Measurements from ENCODE around the gene TCFL5. TPM values are rescaled to one million over a fixed set of nuclear protein-coding genes. Genes with fewer than 3 reads are reported as not detected.

TCFL5 gene
- total RNA-seq (1 to 10 TPM; 3.5 to 8.3 (median 6.5) TPM), polyA plus RNA-seq (1 to 10 TPM; 2.5 to 3.4 TPM)
- long read RNA-seq, donor 1, transcript TCFL5-202 (6 exons, 2,456 nt) = major isoform, 5 of 20 reads
- long read RNA-seq, donor 1, partial matches to known transcripts = 0 of 20 reads
- long read RNA-seq, donor 1, other reads (novel, unspliced or antisense) = 11 of 20 reads
- long read RNA-seq, donor 2, partial matches to known transcripts = 0 of 15 reads
- long read RNA-seq, donor 2, other reads (novel, unspliced or antisense) = 11 of 15 reads
- long read RNA-seq, donor 3, partial matches to known transcripts = 0 of 4 reads
- long read RNA-seq, donor 3, other reads (novel, unspliced or antisense) = 4 of 4 reads

DNA sequence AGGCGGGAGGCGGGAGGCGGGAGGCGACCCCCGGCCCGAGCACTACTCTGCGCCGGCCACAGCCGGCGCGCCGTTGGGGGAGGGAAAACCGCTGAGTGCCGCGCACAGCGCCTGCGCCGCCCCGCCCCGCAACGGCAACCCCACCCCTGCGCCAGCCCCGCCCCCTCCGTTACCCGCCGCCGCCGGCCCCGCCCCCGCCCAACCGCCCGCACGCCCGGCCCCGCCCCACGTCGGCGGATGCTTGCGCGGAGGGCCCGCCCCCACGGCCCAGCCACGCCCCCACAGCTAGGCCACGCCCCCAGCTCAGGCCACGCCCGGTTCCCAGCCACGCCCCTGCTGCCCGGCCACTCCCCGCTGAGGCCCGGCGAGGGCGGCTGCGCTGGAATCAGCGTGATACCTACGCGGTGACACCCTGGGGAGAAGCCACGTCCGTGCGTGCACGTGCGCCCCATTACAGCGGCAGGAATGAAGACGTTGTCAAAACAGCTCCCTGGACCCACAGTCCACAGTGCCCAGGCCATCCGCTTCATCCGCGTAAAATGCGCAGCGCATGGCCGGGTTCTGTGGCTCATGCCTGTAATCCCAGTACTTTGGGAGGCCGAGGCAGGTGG, at the start of gene TCFL5:
TSS of gene TCFL5 (minus strand) at position 97 of the 611 bp plus-strand sequence. CDS start 152 bp downstream, outside the sequence.
- TF ChIP-seq, protein P1, sequence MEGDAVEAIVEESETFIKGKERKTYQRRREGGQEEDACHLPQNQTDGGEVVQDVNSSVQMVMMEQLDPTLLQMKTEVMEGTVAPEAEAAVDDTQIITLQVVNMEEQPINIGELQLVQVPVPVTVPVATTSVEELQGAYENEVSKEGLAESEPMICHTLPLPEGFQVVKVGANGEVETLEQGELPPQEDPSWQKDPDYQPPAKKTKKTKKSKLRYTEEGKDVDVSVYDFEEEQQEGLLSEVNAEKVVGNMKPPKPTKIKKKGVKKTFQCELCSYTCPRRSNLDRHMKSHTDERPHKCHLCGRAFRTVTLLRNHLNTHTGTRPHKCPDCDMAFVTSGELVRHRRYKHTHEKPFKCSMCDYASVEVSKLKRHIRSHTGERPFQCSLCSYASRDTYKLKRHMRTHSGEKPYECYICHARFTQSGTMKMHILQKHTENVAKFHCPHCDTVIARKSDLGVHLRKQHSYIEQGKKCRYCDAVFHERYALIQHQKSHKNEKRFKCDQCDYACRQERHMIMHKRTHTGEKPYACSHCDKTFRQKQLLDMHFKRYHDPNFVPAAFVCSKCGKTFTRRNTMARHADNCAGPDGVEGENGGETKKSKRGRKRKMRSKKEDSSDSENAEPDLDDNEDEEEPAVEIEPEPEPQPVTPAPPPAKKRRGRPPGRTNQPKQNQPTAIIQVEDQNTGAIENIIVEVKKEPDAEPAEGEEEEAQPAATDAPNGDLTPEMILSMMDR (IDR thresholded peaks at IDR 0.05) = no peak
- Histone ChIP-seq H3K36me3 (peaks cover 0 to 14% (median 6%) of the 10 kb centered on the region in 9 donors), H3K4me3 (peak within 1 kb of the TSS in 9 of 10 donors; percentile 33 to 55 (median 48)), H3K27me3 (peaks cover 0 to 8% (median 0%) of the 10 kb centered on the region in 7 donors), H3K9me3 (no peaks in the 10 kb centered on the region), H3K4me1 (peaks cover 7 to 23% (median 16%) of the 10 kb centered on the region in 9 donors), H3K27ac (peak within 1 kb of the TSS in 7 of 10 donors; percentile 34 to 56 (median 44))
- peak; percentile 97 to 98 (median 98) for ATAC-seq
- peak; percentile 86 to 94 for DNase-seq
- intact Hi-C loops (cut with DNase I) = no loop called here
- 11 to 21% methylated on average over 27 to 68 of the region's 70 CpGs for WGBS, 2 donors

DNA sequence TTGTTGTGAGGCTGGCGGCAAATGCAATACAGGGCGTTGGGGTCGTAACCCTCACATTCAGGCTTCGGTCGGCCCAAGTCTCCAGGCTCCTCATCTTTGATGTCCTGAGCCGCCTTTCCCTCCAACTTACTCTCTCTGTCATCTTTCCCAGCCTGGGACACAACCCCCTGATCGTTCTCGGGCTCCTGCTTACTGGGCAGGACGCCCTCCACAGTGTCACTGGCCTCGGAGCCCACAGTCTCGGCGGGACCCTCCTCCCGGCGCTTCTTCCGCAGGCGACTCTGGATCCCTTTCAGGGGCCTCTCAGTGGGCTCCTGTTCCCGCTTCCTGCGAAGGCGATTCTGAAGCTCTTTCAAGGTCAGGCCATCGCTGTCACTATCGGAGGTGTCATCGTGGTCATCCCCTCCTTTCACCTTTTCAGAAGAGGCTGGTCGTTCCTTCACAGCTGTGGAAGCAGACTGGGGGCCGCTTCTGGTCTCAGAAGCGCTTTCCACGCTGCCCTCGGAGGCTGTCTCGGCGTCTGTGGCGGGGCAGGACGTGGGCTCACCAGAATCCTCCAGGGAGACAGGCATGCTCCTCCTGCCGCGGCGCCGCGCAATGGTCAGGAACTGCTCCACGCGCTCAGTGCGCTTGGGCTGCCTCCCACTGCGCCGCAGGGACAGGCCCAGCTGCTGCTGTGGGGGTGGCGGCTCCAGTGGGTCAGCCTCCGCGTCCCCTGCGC, 49.3 kb upstream of the TCFL5 start:
- Histone ChIP-seq H3K27ac (no peak overlapping the region), H3K9me3 (no peaks in the 10 kb centered on the region), H3K36me3 (peaks cover 5 to 86% (median 56%) of the 10 kb centered on the region in 9 donors), H3K27me3 (no peaks in the 10 kb centered on the region), H3K4me1 (peaks cover 16 to 52% (median 39%) of the 10 kb centered on the region in 9 donors), H3K4me3 (no peak overlapping the region)
- ATAC-seq = no peak
- DNase-seq = no peak
- intact Hi-C loops (cut with DNase I) = no loop called here
- WGBS, 2 donors = 95 to 96% methylated on average over 45 of the region's 45 CpGs
- TF ChIP-seq, protein P1 (IDR thresholded peaks at IDR 0.05) = no peak

DNA sequence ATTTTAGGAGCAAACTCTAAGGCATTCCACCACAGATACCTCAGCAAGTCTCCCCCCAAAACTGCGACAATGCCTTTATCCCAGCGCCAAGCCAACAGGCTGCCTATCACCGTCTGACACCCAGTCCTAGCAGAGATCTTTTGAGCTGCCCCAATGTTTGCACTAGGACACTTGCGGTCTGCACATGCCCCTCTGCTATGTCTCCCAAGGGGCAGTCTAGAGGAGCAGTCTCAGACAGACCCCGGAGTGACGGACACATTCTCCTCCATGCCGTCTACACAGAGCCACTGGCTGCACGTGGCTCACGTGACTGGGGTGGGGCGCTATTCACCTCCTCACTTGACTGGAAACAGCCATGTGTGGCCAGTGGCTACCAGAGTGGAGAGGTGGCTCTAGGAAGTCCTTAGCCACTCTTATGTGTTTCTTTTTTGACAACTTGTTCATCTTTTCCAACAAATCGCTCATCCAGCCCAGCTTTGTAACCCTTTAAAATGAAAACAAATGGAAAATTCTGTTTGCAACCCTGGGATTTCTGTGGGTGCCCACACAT, 48.7 kb upstream of the TCFL5 start:
- TF ChIP-seq, protein P1 (IDR thresholded peaks at IDR 0.05) = no peak
- H3K36me3 ChIP-seq = peaks cover 5 to 93% (median 62%) of the 10 kb centered on the region in 9 donors
- H3K9me3 ChIP-seq = no peaks in the 10 kb centered on the region
- H3K27me3 ChIP-seq = no peaks in the 10 kb centered on the region
- intact Hi-C loops (cut with DNase I) = no loop called here
- DNase-seq = no peak
- no peak for ATAC-seq
- H3K4me3 ChIP-seq = no peak overlapping the region
- no peak overlapping the region for H3K27ac ChIP-seq
- peaks cover 13 to 50% (median 33%) of the 10 kb centered on the region in 9 donors for H3K4me1 ChIP-seq
- 90 to 91% methylated on average over 11 of the region's 11 CpGs for WGBS, 2 donors

Data from heart right ventricle (tissue), 16 donors.